ENCODE results near the gene C1QTNF2. TPM values are rescaled to one million over a fixed set of nuclear protein-coding genes. Genes with fewer than 3 reads are reported as not detected.

C1QTNF2 gene
- total and polyA plus RNA-seq, 2 donors from 2014 or later: 1.4 to 2.8 TPM

DNA sequence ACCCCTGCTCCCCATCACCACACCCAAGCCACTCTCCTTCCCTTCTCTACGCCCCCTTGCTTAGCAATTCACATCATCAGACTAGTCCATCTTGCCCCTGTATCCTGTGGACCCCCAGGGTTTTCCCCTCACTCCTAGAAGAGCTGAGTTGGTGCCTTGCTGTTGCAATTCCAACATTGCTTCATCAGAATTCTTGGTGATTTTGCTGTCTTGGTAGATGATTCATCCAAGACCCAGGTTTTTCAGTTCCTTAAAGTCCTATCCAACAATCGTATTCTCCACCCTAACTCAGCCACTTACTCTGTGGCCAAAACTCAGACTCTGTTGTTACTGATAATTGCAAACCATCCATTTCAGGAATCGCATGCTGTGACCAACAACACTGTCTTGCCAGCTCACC, 36.7 kb downstream of the C1QTNF2 start:
- intact Hi-C loops (cut with DNase I): loop anchor here (10.0 kb wide), 1 partner anchor 299 kb away; no protein-coding TSS in a partner anchor
- Histone ChIP-seq H3K27me3 (ENCODE audit: control insufficient read depth, insufficient read depth, low read length) (no peaks in the 10 kb centered on the region), H3K9ac (ENCODE audit: low read length in 3 of 3) (no peak overlapping the region), H3K4me1 (ENCODE audit: control insufficient read depth in 2 of 3, insufficient read depth in 2 of 3, low read depth in 1 of 3, low read length in 3 of 3) (no peaks in the 10 kb centered on the region), H3K4me3 (ENCODE audit: low read length in 3 of 3) (no peak overlapping the region), H3K36me3 (ENCODE audit: control insufficient read depth in 2 of 3, insufficient read depth in 3 of 3, low read length in 3 of 3) (no peaks in the 10 kb centered on the region), H3K27ac (ENCODE audit: low read depth in 2 of 2, low read length in 2 of 2) (no peak overlapping the region), H3K9me3 (ENCODE audit: control insufficient read depth in 2 of 3, insufficient read depth in 1 of 3, low read length in 3 of 3) (no peaks in the 10 kb centered on the region)
- TF ChIP-seq, protein P1, sequence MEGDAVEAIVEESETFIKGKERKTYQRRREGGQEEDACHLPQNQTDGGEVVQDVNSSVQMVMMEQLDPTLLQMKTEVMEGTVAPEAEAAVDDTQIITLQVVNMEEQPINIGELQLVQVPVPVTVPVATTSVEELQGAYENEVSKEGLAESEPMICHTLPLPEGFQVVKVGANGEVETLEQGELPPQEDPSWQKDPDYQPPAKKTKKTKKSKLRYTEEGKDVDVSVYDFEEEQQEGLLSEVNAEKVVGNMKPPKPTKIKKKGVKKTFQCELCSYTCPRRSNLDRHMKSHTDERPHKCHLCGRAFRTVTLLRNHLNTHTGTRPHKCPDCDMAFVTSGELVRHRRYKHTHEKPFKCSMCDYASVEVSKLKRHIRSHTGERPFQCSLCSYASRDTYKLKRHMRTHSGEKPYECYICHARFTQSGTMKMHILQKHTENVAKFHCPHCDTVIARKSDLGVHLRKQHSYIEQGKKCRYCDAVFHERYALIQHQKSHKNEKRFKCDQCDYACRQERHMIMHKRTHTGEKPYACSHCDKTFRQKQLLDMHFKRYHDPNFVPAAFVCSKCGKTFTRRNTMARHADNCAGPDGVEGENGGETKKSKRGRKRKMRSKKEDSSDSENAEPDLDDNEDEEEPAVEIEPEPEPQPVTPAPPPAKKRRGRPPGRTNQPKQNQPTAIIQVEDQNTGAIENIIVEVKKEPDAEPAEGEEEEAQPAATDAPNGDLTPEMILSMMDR (IDR thresholded peaks at IDR 0.05; ENCODE audit: borderline replicate concordance, extremely low read depth, insufficient read depth): no peak
- FAIRE-seq (no peak), DNase-seq (no peak)

DNA sequence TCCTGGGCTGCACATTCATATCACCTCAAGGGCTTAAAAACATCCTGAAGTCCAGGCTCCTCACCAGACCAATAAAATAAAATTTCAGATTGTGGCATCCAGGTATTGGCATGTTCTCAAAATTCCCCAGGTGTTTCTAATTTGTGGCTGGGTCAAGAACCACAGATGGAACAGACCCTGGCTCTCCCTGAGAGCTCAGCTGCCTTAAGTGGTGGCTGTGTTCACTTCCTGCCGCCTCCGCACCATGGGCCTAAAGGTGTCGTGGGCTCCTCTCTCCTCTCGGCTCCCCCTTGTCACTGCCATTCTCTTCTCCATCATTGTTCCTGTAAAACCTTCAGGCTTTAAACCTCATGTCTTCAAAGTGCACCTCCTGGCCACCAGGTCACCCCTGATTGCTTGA, 40.2 kb downstream of the C1QTNF2 start:
- H3K36me3 ChIP-seq (ENCODE audit: control insufficient read depth in 2 of 3, insufficient read depth in 3 of 3, low read length in 3 of 3): no peaks in the 10 kb centered on the region
- FAIRE-seq (no peak), DNase-seq (no peak)
- H3K4me3 ChIP-seq (ENCODE audit: low read length in 3 of 3): no peak overlapping the region
- H3K27ac ChIP-seq (ENCODE audit: low read depth in 2 of 2, low read length in 2 of 2): no peak overlapping the region
- no peaks in the 10 kb centered on the region for H3K27me3 ChIP-seq (ENCODE audit: control insufficient read depth, insufficient read depth, low read length)
- no peak overlapping the region for H3K9ac ChIP-seq (ENCODE audit: low read length in 3 of 3)
- intact Hi-C loops (cut with DNase I): loop anchor here (10.0 kb wide), 1 partner anchor 295 kb away; no protein-coding TSS in a partner anchor
- H3K9me3 ChIP-seq (ENCODE audit: control insufficient read depth in 2 of 3, insufficient read depth in 1 of 3, low read length in 3 of 3): no peaks in the 10 kb centered on the region
- H3K4me1 ChIP-seq (ENCODE audit: control insufficient read depth in 2 of 3, insufficient read depth in 2 of 3, low read depth in 1 of 3, low read length in 3 of 3): no peaks in the 10 kb centered on the region
- TF ChIP-seq, protein P1 (IDR thresholded peaks at IDR 0.05; ENCODE audit: borderline replicate concordance, extremely low read depth, insufficient read depth): no peak

DNA sequence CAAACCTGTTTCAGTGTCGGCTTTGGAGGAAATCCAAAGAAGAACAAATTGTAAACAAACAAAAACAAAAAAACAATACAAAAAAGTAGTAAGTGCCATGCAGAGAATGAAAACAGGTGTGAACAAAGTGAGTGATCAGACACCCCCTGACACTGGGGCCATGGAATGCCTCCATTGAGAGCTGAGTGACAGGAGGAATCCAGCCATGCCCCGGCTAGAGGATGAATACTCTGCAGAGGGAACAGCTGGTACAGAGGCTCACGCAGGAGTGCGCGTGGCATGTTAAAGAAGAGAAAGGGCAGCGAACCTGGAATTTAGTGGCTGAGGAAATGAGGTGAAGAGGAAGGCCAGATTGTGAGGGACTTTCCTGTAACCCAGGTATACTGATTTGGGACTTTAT, 42.6 kb downstream of the C1QTNF2 start:
- Histone ChIP-seq H3K36me3 (ENCODE audit: control insufficient read depth in 2 of 3, insufficient read depth in 3 of 3, low read length in 3 of 3) (no peaks in the 10 kb centered on the region), H3K27me3 (ENCODE audit: control insufficient read depth, insufficient read depth, low read length) (no peaks in the 10 kb centered on the region), H3K27ac (ENCODE audit: low read depth in 2 of 2, low read length in 2 of 2) (no peak overlapping the region), H3K4me1 (ENCODE audit: control insufficient read depth in 2 of 3, insufficient read depth in 2 of 3, low read depth in 1 of 3, low read length in 3 of 3) (no peaks in the 10 kb centered on the region), H3K4me3 (ENCODE audit: low read length in 3 of 3) (no peak overlapping the region), H3K9ac (ENCODE audit: low read length in 3 of 3) (no peak overlapping the region), H3K9me3 (ENCODE audit: control insufficient read depth in 2 of 3, insufficient read depth in 1 of 3, low read length in 3 of 3) (no peaks in the 10 kb centered on the region)
- intact Hi-C loops (cut with DNase I): no loop called here
- DNase-seq (peak in 3 of 5 donors; percentile 22 to 50 (median 42)), FAIRE-seq (no peak)
- TF ChIP-seq, protein P1 (IDR thresholded peaks at IDR 0.05; ENCODE audit: borderline replicate concordance, extremely low read depth, insufficient read depth): no peak

DNA sequence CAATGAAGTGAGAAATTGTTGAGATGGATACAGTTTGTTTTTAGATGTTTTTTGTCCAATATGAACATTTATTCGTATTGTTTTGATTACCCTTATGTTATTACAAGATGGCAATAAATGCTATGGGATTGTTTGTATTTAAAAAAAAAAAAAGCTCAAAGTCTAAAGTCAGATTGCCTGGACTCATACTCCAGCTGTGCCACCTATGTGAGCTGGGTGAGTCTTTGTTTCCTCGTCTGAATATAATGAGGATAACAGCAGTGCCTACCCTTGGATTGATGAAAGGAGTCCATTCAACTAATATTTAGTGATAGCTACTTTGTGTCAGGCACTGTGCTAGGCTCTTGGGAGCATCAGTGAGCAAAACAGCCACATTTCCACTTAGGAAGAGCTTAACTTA, 43.4 kb downstream of the C1QTNF2 start:
- TF ChIP-seq, protein P1 (IDR thresholded peaks at IDR 0.05; ENCODE audit: borderline replicate concordance, extremely low read depth, insufficient read depth): no peak
- FAIRE-seq (no peak), DNase-seq (no peak)
- Histone ChIP-seq H3K4me1 (ENCODE audit: control insufficient read depth in 2 of 3, insufficient read depth in 2 of 3, low read depth in 1 of 3, low read length in 3 of 3) (no peaks in the 10 kb centered on the region), H3K4me3 (ENCODE audit: low read length in 3 of 3) (no peak overlapping the region), H3K36me3 (ENCODE audit: control insufficient read depth in 2 of 3, insufficient read depth in 3 of 3, low read length in 3 of 3) (no peaks in the 10 kb centered on the region), H3K27me3 (ENCODE audit: control insufficient read depth, insufficient read depth, low read length) (no peaks in the 10 kb centered on the region), H3K9me3 (ENCODE audit: control insufficient read depth in 2 of 3, insufficient read depth in 1 of 3, low read length in 3 of 3) (no peaks in the 10 kb centered on the region), H3K27ac (ENCODE audit: low read depth in 2 of 2, low read length in 2 of 2) (no peak overlapping the region), H3K9ac (ENCODE audit: low read length in 3 of 3) (no peak overlapping the region)
- intact Hi-C loops (cut with DNase I): no loop called here
